Astrocyte of the cerebellum (primary cell): ENCODE results near the gene OR10V1.

ENCODE experiments used
- DNase-seq: peaks from one replicate; pipeline ENCODE4 v3.0.0-alpha.2; 2011; ENCODE audit warnings: low read depth
- H3K4me3 ChIP-seq: 2 replicates; pipeline ENCODE4 v1.5.1; 2011; ENCODE audit warnings: mild to moderate bottlenecking, low read depth, low read length, moderate library complexity
- CTCF ChIP-seq: IDR thresholded peaks from 2 replicates; pipeline ENCODE4 v1.5.1; 2012; ENCODE audit warnings: low read length, low read depth, moderate library complexity, mild to moderate bottlenecking; ENCODE audit errors: missing control alignments
- in situ Hi-C: cut with HindIII; loops from 2 replicates; pipeline ENCODE4 v1.10.0; 2017; ENCODE audit warnings: low sequenced_read_pairs

Gene OR10V1

GRCh38 chr11:59756558-59756840 is 42.9 kb upstream of the OR10V1 start:
- no peak for TF ChIP-seq CTCF
- in situ Hi-C loops, result no loop called here
- peak overlapping the region; percentile 86 for H3K4me3 ChIP-seq
- no peak for DNase-seq

DNA sequence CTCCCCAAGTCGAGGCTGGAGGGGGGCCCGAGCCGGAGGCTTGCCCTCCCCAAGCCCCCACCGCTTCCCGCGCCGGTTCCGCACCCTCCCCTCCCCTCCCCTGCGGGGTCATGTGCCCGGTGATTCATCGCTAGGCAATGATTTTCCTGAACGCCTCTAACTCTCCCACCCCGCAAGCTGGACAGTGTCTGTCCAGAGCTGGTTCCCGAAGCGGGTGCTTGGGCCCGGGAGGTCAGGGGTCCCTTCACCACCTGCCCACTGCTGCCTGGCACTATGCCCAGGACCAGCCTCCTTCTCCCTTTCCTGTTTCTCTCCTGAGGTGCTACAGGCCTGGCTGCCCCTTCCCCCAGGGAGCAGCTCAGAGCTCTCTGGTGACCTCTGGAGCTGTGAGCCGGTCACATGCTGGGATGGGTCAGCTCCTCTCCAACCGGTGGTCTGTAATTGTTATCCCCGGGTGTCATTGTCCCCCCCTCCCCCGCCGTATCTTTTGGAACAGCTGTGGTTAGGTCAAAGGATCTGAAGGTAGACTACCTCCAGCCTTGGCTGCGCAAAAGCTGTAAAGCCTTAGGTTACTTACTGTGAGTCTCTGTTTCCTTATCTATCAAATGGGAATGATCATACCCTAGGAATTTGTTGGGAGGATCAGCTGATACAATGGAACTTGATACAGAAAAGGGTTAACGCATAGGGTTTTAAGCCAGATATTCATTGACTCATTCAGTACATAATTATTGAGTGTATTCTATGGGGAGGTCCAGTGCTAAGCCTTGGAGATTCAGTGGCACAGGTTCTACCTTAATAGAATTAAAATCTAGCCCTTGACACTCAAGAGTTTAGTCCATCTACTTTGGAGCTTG is 42.3 kb upstream of the OR10V1 start:
- in situ Hi-C loops, result no loop called here
- DNase-seq, result peak; percentile 26
- peak overlapping the region; percentile 86 for H3K4me3 ChIP-seq
- TF ChIP-seq CTCF, result no peak

DNA sequence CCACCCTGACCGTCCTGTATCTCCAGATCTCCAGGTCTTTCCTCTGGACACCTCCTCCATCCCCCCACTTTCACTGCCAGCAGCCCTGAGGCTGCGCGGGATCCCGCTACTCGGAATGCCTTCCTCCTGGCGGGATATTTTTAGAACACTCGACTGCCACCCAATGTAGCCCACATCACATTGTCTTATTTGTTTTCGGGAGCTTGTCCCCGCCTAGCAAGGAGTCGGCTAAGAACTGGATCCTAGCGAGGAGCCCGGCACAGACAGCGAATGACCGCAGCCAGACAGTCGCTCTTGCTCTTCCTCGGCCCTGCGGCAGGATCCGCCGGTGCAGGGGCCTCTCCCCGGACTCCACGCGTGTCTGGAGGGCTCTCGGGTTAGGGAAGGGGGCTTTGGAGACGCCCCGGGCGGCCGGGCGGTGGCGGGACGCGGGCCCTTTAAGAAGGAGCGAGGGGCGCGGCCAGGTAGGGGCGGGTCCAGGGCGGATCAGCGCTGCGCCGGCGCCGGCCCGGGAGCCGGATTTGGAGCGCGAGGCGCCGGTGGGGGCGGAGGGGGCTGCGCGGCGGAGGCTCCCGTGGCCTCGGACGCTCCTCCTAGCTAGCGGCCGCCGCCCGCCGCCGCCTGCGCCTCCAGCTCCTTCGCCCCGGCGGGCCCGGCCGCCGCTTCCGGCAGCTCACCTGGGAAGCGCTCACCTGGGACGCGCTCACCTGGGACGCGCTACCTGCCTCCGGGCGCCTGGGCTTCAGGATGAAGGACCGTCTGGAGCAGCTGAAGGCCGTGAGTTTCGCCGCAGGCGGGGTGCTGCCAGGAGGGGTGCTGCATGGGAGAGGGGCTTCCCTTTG is 41.4 kb upstream of the OR10V1 start, which contains the start of gene STX3:
STX3 (plus strand) TSS at position 518 of the 842 bp plus-strand sequence; CDS start at position 748, 230 bp downstream.
- no peak for TF ChIP-seq CTCF
- H3K4me3 ChIP-seq, result peak within 1 kb of the TSS; percentile 86
- in situ Hi-C loops, result no loop called here
- no peak for DNase-seq

DNA sequence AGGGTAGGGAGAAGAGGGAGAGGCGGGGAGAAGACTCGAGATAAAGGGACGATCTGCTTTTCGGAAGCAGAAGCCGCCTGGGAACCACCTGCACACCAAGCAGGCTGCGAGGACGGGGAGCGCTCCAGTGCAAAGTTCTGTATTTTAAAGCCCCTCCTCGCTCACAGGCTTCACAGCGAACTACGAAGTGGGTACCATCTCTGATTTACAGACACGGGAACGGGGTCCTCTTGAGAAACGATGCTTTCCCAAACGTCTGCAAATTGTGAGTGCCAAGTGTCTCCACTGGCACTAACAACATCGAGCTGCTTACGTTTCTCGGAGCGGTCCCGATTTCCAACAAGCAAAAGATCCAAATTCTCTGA is 40.8 kb upstream of the OR10V1 start:
- TF ChIP-seq CTCF, result no peak
- peak overlapping the region; percentile 86 for H3K4me3 ChIP-seq
- in situ Hi-C loops, result no loop called here

GRCh38 chr11:59753650-59754493 is 40.2 kb upstream of the OR10V1 start:
- H3K4me3 ChIP-seq, result peak overlapping the region; percentile 86
- peak; percentile 35 for DNase-seq
- in situ Hi-C loops, result no loop called here

More for the DNA sequence above, 40.8 kb upstream of the OR10V1 start:
- DNase-seq, result no peak

More at GRCh38 chr11:59753650-59754493, 40.2 kb upstream of the OR10V1 start:
- TF ChIP-seq CTCF, result peak; percentile 89
